Endothelial cell of umbilical vein (primary cell): ENCODE results near the gene SLC7A11. TPM values are rescaled to one million over a fixed set of nuclear protein-coding genes. Genes with fewer than 3 reads are reported as not detected.

Experiments
- BruUV-seq: library from RNA; stranded (reverse); fragments of 400-500 nt; replicated peaks from 2 replicates; lab custom pipeline; 2021; lab: Mats Ljungman, UMichigan
- CTCF ChIA-PET: fragments of 300-600, 350-600 bp; sonication (Branson Sonifier 250); formaldehyde crosslinking; loops from one replicate; lab custom pipeline; 2021; ENCODE audit warnings: antibody characterized with exemption, inconsistent platforms; lab: Charles Lee
- POLR2A ChIA-PET: fragments of 300-600, 350-600 bp; sonication (Branson Sonifier 250); formaldehyde crosslinking; loops from one replicate; lab custom pipeline; 2021; ENCODE audit warnings: antibody characterized with exemption, inconsistent platforms; lab: Charles Lee
- DNase-seq: peaks from one replicate; pipeline ENCODE4 v3.0.0-alpha.2; 2011; ENCODE audit warnings: low read depth, low spot score
- FAIRE-seq: peaks from 2 replicates; lab custom pipeline; 2011; peaks lifted over from hg19 to GRCh38; lab: Jason Lieb, UNC
- H2AFZ ChIP-seq: 2 replicates; pipeline ENCODE4 v1.6.0; 2012; ENCODE audit warnings: low read depth, low read length, control low read depth, inconsistent platforms
- H3K27ac ChIP-seq: 2 replicates; pipeline ENCODE4 v1.5.1; 2011; ENCODE audit warnings: low read depth, mild to moderate bottlenecking, control low read depth, low read length, moderate library complexity; ENCODE audit not compliant: insufficient read depth
- H3K27me3 ChIP-seq, 2 experiments: 2 replicates each; pipeline versions ENCODE4 v1.6.0 to v1.6.1; 2011; ENCODE audit warnings: low read length in 2 of 2, mixed read lengths in 1 of 2; ENCODE audit not compliant: control insufficient read depth in 2 of 2, insufficient read depth in 2 of 2
- H3K36me3 ChIP-seq, 2 experiments: 2 replicates in 1 of 2; 3 replicates in 1 of 2; pipeline ENCODE4 v1.5.1; 2011; ENCODE audit warnings: low read length in 2 of 2, mild to moderate bottlenecking in 1 of 2, moderate library complexity in 1 of 2; ENCODE audit not compliant: control insufficient read depth in 2 of 2, insufficient read depth in 2 of 2; ENCODE audit errors: extremely low read depth in 1 of 2
- H3K4me1 ChIP-seq: 3 replicates; pipeline ENCODE4 v1.5.1; 2011; ENCODE audit warnings: mild to moderate bottlenecking, low read length; ENCODE audit not compliant: control insufficient read depth, insufficient read depth; ENCODE audit errors: extremely low read depth
- H3K4me2 ChIP-seq: 2 replicates; pipeline ENCODE4 v1.6.1; 2011; ENCODE audit warnings: low read length, control low read depth, mixed read lengths; ENCODE audit not compliant: insufficient read depth
- H3K4me3 ChIP-seq, 3 experiments: fragments of 200-600 bp in 1 of 3; sonication (generic), shearing (Covaris generic) in 1 of 3; replicated peaks in 1 of 3; 2 replicates each; pipeline ENCODE4 v1.5.1; 2011 to 2016; ENCODE audit warnings: control low read depth in 3 of 3, low read length in 3 of 3, mild to moderate bottlenecking in 2 of 3, inconsistent platforms in 1 of 3, low read depth in 1 of 3, moderate library complexity in 1 of 3; ENCODE audit not compliant: insufficient read depth in 1 of 3
- H3K79me2 ChIP-seq: 2 replicates; pipeline ENCODE4 v1.6.0; 2012; ENCODE audit warnings: low read length, inconsistent platforms; ENCODE audit not compliant: control insufficient read depth, insufficient read depth
- H3K9ac ChIP-seq: replicated peaks from 2 replicates; pipeline ENCODE3; 2011; ENCODE audit warnings: low read length, control low read depth; ENCODE audit not compliant: insufficient read depth; ENCODE audit errors: extremely low read depth
- H3K9me1 ChIP-seq: replicated peaks from 3 replicates; pipeline ENCODE4 v1.6.0; 2011; ENCODE audit warnings: mild to moderate bottlenecking, low read length; ENCODE audit not compliant: control insufficient read depth, insufficient read depth; ENCODE audit errors: extremely low read depth
- H3K9me3 ChIP-seq: replicated peaks from 2 replicates; pipeline ENCODE4 v1.5.1; 2012; ENCODE audit warnings: low read length, inconsistent platforms; ENCODE audit not compliant: control insufficient read depth, insufficient read depth
- H4K20me1 ChIP-seq: replicated peaks from 2 replicates; pipeline ENCODE3; 2011; ENCODE audit warnings: mild to moderate bottlenecking, low read length; ENCODE audit not compliant: control insufficient read depth, insufficient read depth; ENCODE audit errors: extremely low read depth
- FOS ChIP-seq: IDR thresholded peaks from 2 replicates; pipeline ENCODE4 v1.6.1; 2011; ENCODE audit warnings: mild to moderate bottlenecking, low read length, moderate library complexity, borderline replicate concordance; ENCODE audit not compliant: insufficient read depth
- GATA2 ChIP-seq: IDR thresholded peaks from 2 replicates; pipeline ENCODE4 v1.7.0; 2011; ENCODE audit warnings: low read depth, mild to moderate bottlenecking, moderate library complexity, mixed read lengths, low read length; ENCODE audit not compliant: insufficient read length, insufficient read depth
- JUN ChIP-seq: IDR thresholded peaks from 2 replicates; pipeline ENCODE4 v1.6.1; 2011; ENCODE audit warnings: borderline replicate concordance, low read depth; ENCODE audit not compliant: insufficient read length, insufficient read depth
- MYC ChIP-seq: IDR thresholded peaks from one replicate; pipeline ENCODE4 v1.6.1; 2011; ENCODE audit warnings: mild to moderate bottlenecking, low read depth, low read length
- POLR2A ChIP-seq: IDR thresholded peaks from 2 replicates; pipeline ENCODE4 v1.6.1; 2012; ENCODE audit warnings: low read depth, mild to moderate bottlenecking, control low read depth, low read length
- dilution Hi-C: fragments of 300-500 bp; cut with MboI; formaldehyde crosslinking; loops from one replicate; pipeline ENCODE4 v1.15.0; 2019; ENCODE audit warnings: low sequenced_read_pairs; ENCODE audit not compliant: extremely low pct_ligation_motif_present
- intact Hi-C: fragments of 100-400 bp; cut with micrococcal nuclease; formaldehyde crosslinking; loops from one replicate; pipeline ENCODE4 v1.10.0; 2022
- polyA plus RNA-seq, 4 experiments: library from polyadenylated mRNA; depleted of rRNA in 3 of 4; stranded (reverse) in 3 of 4; unstranded in 1 of 4; fragments of >200 nt; gene quantifications; 2 replicates each; pipeline versions ENCODE4 v1.2.1 to v1.2.3, GENCODE V29; 2011 to 2012; ENCODE audit warnings: missing spikeins in 1 of 4
- total RNA-seq: library from RNA; stranded (reverse); gene quantifications from 2 replicates; pipeline ENCODE4 v1.2.3, GENCODE V29; 2021

SLC7A11 gene
- total and polyA plus RNA-seq, 2 donors (not counting 3 experiments of a cell fraction or from before 2014, with no cell fraction given): 28.4 to 82.7 TPM

- intact Hi-C loops (loop anchor here (1.0 to 2.0 kb wide), 5 partner anchors 13 to 779 kb away; partner anchors contain the start of gene NOCT), dilution Hi-C loops (no loop called here)
- peak; percentile 96 for DNase-seq
- H3K4me2 ChIP-seq: peak overlapping the region; percentile 86
- H3K79me2 ChIP-seq: peaks cover 87% of the 10 kb centered on the region
- peak; percentile 62 for FAIRE-seq
- H3K9me3 ChIP-seq: no peaks in the 10 kb centered on the region
- peaks cover 50% of the 10 kb centered on the region for H3K4me1 ChIP-seq
- ChIA-PET CTCF (interaction anchor here (1.4 to 1.8 kb wide), 3 partner anchors 9 to 287 kb away, joined by 4 to 6 read pairs (median 5); no protein-coding TSS in a partner anchor), POLR2A (interaction anchor here (1.1 kb wide), 1 partner anchor 14 kb away, joined by 3 read pairs; no protein-coding TSS in a partner anchor)
- H4K20me1 ChIP-seq: no peaks in the 10 kb centered on the region
- BruUV-seq: no TSS peak
- peaks cover 0 to 28% of the 10 kb centered on the region in 2 experiments for H3K36me3 ChIP-seq
- peak overlapping the region; percentile 77 for H3K9ac ChIP-seq
- H3K27ac ChIP-seq: peak overlapping the region; percentile 89
- H3K9me1 ChIP-seq: no peaks in the 10 kb centered on the region
- no peak overlapping the region for H2AFZ ChIP-seq
- H3K4me3 ChIP-seq: no peak overlapping the region
- TF ChIP-seq MYC (no peak), GATA2 (peak; percentile 68), POLR2A (peak; percentile 44), JUN (peak; percentile 95), FOS (peak; percentile 88)
- H3K27me3 ChIP-seq: no peaks in the 10 kb centered on the region
Measured at GRCh38 chr4:138235419-138235952, 6.7 kb downstream of the SLC7A11 start.

GRCh38 chr4:138234248-138234647 lies 7.9 kb downstream of the SLC7A11 start:
- no TSS peak for BruUV-seq
- Histone ChIP-seq H3K9ac (peak overlapping the region; percentile 77), H3K9me1 (no peaks in the 10 kb centered on the region), H3K4me2 (peak overlapping the region; percentile 72), H3K9me3 (no peaks in the 10 kb centered on the region), H2AFZ (no peak overlapping the region), H3K4me1 (peaks cover 54% of the 10 kb centered on the region), H3K27ac (peak overlapping the region; percentile 89), H4K20me1 (no peaks in the 10 kb centered on the region), H3K4me3 (no peak overlapping the region), H3K79me2 (peaks cover 86% of the 10 kb centered on the region), H3K36me3 (peaks cover 0 to 32% of the 10 kb centered on the region in 2 experiments), H3K27me3 (no peaks in the 10 kb centered on the region)
- no peak for FAIRE-seq
- dilution Hi-C loops: no loop called here
- no peak for DNase-seq
- no peak for TF ChIP-seq MYC
- no peak for TF ChIP-seq JUN
- POLR2A ChIA-PET: no interaction called here
- intact Hi-C loops: loop anchor here (2.0 kb wide), 3 partner anchors 123 to 781 kb away; partner anchors contain the start of gene NOCT
- CTCF ChIA-PET: no interaction called here
